HepG2 (cell line): ENCODE data around the gene CNPY4. TPM values are rescaled to one million over a fixed set of nuclear protein-coding genes. Genes with fewer than 3 reads are reported as not detected.

Experiments used
- CBX5 ChIP-seq: sonication (generic); formaldehyde crosslinking; IDR thresholded peaks from 2 replicates; pipeline ENCODE4 v1.4.0; 2020; ENCODE audit warnings: missing genetic modification reagents, borderline replicate concordance
- CCDC6 ChIP-seq: sonication (generic); formaldehyde crosslinking; IDR thresholded peaks from 2 replicates; pipeline ENCODE4 v1.8.1; 2022; ENCODE audit warnings: mild to moderate bottlenecking, missing genetic modification reagents, moderate library complexity
- ELF3 ChIP-seq: IDR thresholded peaks from 2 replicates; pipeline ENCODE4 v1.6.1; 2016; ENCODE audit warnings: missing genetic modification reagents, missing compliant biosample characterization
- FOXC1 ChIP-seq: sonication (generic); formaldehyde crosslinking; IDR thresholded peaks from 2 replicates; pipeline ENCODE4 v1.8.0; 2022; ENCODE audit warnings: mild to moderate bottlenecking, missing genetic modification reagents, borderline replicate concordance
- FOXM1 ChIP-seq: sonication (generic); formaldehyde crosslinking; IDR thresholded peaks from 2 replicates; pipeline ENCODE4 v1.5.0; 2020; ENCODE audit warnings: missing genetic modification reagents
- GTF3A ChIP-seq: sonication (generic); formaldehyde crosslinking; conservative IDR thresholded peaks from 2 replicates; pipeline ENCODE4 v1.4.0; 2020; ENCODE audit warnings: mild to moderate bottlenecking, missing genetic modification reagents
- KAT2B ChIP-seq: fragments of 150-350 bp; IDR thresholded peaks from 2 replicates; pipeline ENCODE4 v1.6.1; 2014; ENCODE audit warnings: low read depth, low read length, borderline replicate concordance
- KLF11 ChIP-seq: IDR thresholded peaks from 2 replicates; pipeline ENCODE4 v1.6.1; 2016; ENCODE audit warnings: missing compliant biosample characterization
- KLF15 ChIP-seq: sonication (generic); formaldehyde crosslinking; IDR thresholded peaks from 2 replicates; pipeline ENCODE4 v1.8.1; 2023; ENCODE audit warnings: borderline replicate concordance, mild to moderate bottlenecking, inconsistent platforms, missing genetic modification reagents, mixed read lengths
- KMT2B ChIP-seq: IDR thresholded peaks from 2 replicates; pipeline ENCODE4 v1.6.1; 2016; ENCODE audit warnings: missing genetic modification reagents, missing compliant biosample characterization
- MTF1 ChIP-seq: sonication (generic); formaldehyde crosslinking; IDR thresholded peaks from 2 replicates; pipeline ENCODE4 v1.5.0; 2020; ENCODE audit warnings: missing genetic modification reagents
- PHF21A ChIP-seq: sonication (generic); formaldehyde crosslinking; IDR thresholded peaks from 2 replicates; pipeline ENCODE4 v1.5.0; 2020; ENCODE audit warnings: mild to moderate bottlenecking, missing genetic modification reagents
- RFX5 ChIP-seq: IDR thresholded peaks from 2 replicates; pipeline ENCODE4 v1.6.1; 2011; ENCODE audit warnings: low read depth, low read length, improper control_type of control experiment
- RFXANK ChIP-seq: IDR thresholded peaks from 2 replicates; pipeline ENCODE4 v1.6.1; 2016
- XBP1 ChIP-seq: sonication (generic); formaldehyde crosslinking; IDR thresholded peaks from 2 replicates; pipeline ENCODE4 v1.5.0; 2020; ENCODE audit warnings: missing genetic modification reagents
- ZBTB7B ChIP-seq: sonication (generic); formaldehyde crosslinking; IDR thresholded peaks from 2 replicates; pipeline ENCODE4 v1.4.0; 2020; ENCODE audit warnings: missing genetic modification reagents
- ZNF784 ChIP-seq: sonication (generic); formaldehyde crosslinking; IDR thresholded peaks from 2 replicates; pipeline ENCODE4 v1.5.1; 2020; ENCODE audit warnings: missing genetic modification reagents, mild to moderate bottlenecking, borderline replicate concordance
- ZSCAN20 ChIP-seq: sonication (generic); formaldehyde crosslinking; IDR thresholded peaks from 2 replicates; pipeline ENCODE4 v1.4.0; 2020; ENCODE audit warnings: missing genetic modification reagents, mild to moderate bottlenecking, borderline replicate concordance
- polyA plus RNA-seq, 8 experiments: library from polyadenylated mRNA; depleted of rRNA in 3 of 8; stranded (reverse) in 7 of 8; unstranded in 1 of 8; fragments of >200 nt; fragmentation: Illumina TruSeq in 4 of 8; extraction: Trizol in 4 of 8; gene quantifications; 2 replicates each; pipeline versions ENCODE4 v1.2.1 to v1.2.3, GENCODE V29; 2011 to 2016; ENCODE audit warnings: low read depth in 4 of 8, missing spikeins in 1 of 8, mixed read lengths in 1 of 8; ENCODE audit not compliant: insufficient read depth in 1 of 8
- total RNA-seq, 5 experiments: library from RNA; depleted of rRNA; stranded (reverse); fragments of >200 nt; fragmentation: Illumina TruSeq; extraction: Trizol; gene quantifications; 2 replicates each; pipeline ENCODE4 v1.2.3, GENCODE V29; 2016; ENCODE audit warnings: low read depth in 1 of 5
- TF ChIP-seq, protein P1 (sequence below): sonication (generic); formaldehyde crosslinking; IDR thresholded peaks from 2 replicates; pipeline ENCODE4 v1.5.0; 2020; ENCODE audit warnings: missing genetic modification reagents, mild to moderate bottlenecking, borderline replicate concordance
- TF ChIP-seq, protein P2 (sequence below): IDR thresholded peaks from 2 replicates; pipeline ENCODE4 v1.6.1; 2016; ENCODE audit warnings: mild to moderate bottlenecking
- TF ChIP-seq, protein P3 (sequence below): sonication (generic); formaldehyde crosslinking; IDR thresholded peaks from 2 replicates; pipeline ENCODE4 v1.4.0; 2020; ENCODE audit warnings: mild to moderate bottlenecking, missing genetic modification reagents

CNPY4 gene
- total and polyA plus RNA-seq, 2 of the 13 experiments (the other 11 are each of a cell fraction or from before 2014, with no cell fraction given) = 6.2 to 12.7 TPM

- no peak for TF ChIP-seq RFX5
- TF ChIP-seq, protein P1, sequence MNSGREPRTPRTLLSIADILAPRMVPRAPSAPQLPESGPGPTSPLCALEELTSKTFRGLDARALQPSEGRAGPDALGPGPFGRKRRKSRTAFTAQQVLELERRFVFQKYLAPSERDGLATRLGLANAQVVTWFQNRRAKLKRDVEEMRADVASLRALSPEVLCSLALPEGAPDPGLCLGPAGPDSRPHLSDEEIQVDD (CRISPR knock-in tag) = 0 out of 2 replicates have a peak, but pooled peaks have one; percentile 29
- TF ChIP-seq KLF15 = peak; percentile 47; the same call in 1 of the 2 replicates
- TF ChIP-seq FOXC1 = no peak
- TF ChIP-seq ZSCAN20 (CRISPR knock-in tag) = no peak
- no peak; the same call in 1 of the 2 replicates for TF ChIP-seq CCDC6
- TF ChIP-seq PHF21A (CRISPR knock-in tag) = peak; percentile 34; the same call in 1 of the 2 replicates
- TF ChIP-seq CBX5 (CRISPR knock-in tag) = no peak
- TF ChIP-seq GTF3A (CRISPR knock-in tag) = no peak
- peak; percentile 48; the same call in 1 of the 2 replicates for TF ChIP-seq KLF11
- TF ChIP-seq ELF3 = 0 out of 2 replicates have a peak, but pooled peaks have one; percentile 7
- TF ChIP-seq FOXM1 (CRISPR knock-in tag) = no peak
- TF ChIP-seq XBP1 (CRISPR knock-in tag) = no peak
- TF ChIP-seq RFXANK (CRISPR knock-in tag) = no peak
- TF ChIP-seq, protein P2, sequence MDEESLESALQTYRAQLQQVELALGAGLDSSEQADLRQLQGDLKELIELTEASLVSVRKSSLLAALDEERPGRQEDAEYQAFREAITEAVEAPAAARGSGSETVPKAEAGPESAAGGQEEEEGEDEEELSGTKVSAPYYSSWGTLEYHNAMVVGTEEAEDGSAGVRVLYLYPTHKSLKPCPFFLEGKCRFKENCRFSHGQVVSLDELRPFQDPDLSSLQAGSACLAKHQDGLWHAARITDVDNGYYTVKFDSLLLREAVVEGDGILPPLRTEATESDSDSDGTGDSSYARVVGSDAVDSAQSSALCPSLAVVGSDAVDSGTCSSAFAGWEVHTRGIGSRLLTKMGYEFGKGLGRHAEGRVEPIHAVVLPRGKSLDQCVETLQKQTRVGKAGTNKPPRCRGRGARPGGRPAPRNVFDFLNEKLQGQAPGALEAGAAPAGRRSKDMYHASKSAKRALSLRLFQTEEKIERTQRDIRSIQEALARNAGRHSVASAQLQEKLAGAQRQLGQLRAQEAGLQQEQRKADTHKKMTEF (CRISPR knock-in tag) = peak; percentile 37; the same call in 1 of the 2 replicates
- no peak; the same call in 1 of the 2 replicates for TF ChIP-seq KMT2B (CRISPR knock-in tag)
- TF ChIP-seq, protein P3, sequence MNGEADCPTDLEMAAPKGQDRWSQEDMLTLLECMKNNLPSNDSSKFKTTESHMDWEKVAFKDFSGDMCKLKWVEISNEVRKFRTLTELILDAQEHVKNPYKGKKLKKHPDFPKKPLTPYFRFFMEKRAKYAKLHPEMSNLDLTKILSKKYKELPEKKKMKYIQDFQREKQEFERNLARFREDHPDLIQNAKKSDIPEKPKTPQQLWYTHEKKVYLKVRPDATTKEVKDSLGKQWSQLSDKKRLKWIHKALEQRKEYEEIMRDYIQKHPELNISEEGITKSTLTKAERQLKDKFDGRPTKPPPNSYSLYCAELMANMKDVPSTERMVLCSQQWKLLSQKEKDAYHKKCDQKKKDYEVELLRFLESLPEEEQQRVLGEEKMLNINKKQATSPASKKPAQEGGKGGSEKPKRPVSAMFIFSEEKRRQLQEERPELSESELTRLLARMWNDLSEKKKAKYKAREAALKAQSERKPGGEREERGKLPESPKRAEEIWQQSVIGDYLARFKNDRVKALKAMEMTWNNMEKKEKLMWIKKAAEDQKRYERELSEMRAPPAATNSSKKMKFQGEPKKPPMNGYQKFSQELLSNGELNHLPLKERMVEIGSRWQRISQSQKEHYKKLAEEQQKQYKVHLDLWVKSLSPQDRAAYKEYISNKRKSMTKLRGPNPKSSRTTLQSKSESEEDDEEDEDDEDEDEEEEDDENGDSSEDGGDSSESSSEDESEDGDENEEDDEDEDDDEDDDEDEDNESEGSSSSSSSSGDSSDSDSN = no peak
- no peak for TF ChIP-seq MTF1
- no peak for TF ChIP-seq KAT2B
- TF ChIP-seq ZBTB7B (CRISPR knock-in tag) = no peak
- no peak for TF ChIP-seq ZNF784
These were observed 18.2 kb upstream of the CNPY4 start, which contains the start of the genes AP4M1 and MCM7 (continued) for GRCh38 chr7:100101016-100101862.
